ENCODE results near the gene THSD4.
"Not testable (repeated sequence)": the region's sequence is repeated elsewhere in the genome, so short reads cannot be mapped to it uniquely, and the experiment has no call there.

The THSD4 gene

DNA sequence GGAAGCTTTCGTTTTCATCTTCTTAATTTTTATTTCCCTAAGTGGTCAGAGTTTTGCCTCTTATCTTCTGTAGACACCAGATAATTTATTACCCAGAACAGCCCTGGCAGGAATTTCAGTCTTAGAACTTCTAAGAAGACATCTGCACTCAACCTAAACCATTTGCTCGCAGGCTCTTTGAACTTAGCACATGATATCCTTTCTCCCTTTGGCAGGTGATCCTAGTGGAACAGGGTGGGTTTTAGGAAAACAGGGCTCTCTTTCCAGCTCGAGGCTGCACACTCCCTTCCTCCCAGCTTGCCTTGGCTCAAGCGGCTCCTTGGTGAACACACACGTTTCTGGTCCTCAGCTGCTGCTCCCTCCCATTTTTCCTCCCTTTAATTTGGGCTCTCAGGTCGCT is 116.5 kb downstream of the THSD4 start:
- no peak for DNase-seq

DNA sequence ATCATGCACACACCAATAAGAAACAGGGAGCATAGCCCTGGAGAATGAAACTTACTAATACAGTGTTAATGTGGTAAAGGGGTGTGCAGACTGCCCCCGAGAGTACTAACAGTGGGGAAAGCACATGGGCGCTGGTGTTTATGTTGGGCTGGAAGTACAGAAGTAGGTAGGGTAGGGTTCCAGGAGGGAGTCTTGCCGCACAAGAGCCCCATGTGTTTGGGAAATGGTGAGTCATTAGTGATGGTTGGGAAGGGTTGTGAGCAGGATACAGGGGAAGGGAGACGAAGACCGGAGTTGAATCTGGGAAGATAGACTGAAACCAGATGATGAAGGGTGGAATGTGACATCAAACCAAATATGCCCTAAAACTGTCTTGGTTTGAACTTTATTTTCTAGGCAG is 117.1 kb downstream of the THSD4 start:
- DNase-seq = no peak

GRCh38 chr15:71237456-71238188 is 122.4 kb downstream of the THSD4 start:
- peak; percentile 33 for DNase-seq

GRCh38 chr15:71238926-71239325 is 123.7 kb downstream of the THSD4 start:
- DNase-seq = no peak

DNA sequence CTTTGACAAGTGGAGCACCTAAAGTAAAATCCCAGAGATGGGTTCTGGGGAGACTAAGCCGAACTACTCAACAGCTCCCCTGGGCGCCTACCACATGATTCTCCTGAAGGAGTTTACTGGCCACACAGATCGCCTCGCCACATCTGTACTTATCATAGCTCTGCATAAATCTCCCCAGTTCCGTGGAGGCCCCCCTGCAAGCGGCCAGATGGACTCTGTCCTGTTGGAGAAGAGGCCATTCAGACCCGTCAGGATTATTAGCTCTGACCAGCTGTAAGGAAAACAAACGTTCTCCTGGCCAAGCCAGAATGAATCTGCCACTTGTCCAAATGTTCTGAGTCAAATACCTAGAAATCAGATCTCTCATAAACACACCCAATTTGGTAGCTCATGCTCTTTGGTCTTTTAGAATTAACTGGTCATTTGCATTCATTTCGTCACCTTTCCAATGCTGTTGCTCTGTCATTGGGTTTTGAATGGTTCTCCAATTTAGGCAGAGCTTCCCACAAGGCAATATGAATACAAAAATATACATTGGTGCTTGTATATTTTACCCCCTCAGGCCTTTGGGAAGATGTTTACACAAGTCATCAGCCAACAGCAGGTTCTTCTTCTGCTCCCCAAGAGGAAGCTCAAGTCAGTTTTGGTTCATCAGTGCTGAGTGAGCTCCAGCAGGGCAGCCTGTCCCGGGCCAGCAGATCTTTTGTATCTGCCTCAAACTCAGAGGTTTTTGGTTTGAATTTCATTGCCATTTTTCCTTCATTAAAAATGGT is 124.5 kb downstream of the THSD4 start:
- DNase-seq = peak; percentile 9

- DNase-seq = no peak
These were observed 127.0 kb downstream of the THSD4 start for GRCh38 chr15:71242292-71242691.

GRCh38 chr15:71244250-71244649 is 129.0 kb downstream of the THSD4 start:
- no peak for DNase-seq

- DNase-seq = no peak
These were observed 130.3 kb downstream of the THSD4 start for GRCh38 chr15:71245588-71245987.

DNA sequence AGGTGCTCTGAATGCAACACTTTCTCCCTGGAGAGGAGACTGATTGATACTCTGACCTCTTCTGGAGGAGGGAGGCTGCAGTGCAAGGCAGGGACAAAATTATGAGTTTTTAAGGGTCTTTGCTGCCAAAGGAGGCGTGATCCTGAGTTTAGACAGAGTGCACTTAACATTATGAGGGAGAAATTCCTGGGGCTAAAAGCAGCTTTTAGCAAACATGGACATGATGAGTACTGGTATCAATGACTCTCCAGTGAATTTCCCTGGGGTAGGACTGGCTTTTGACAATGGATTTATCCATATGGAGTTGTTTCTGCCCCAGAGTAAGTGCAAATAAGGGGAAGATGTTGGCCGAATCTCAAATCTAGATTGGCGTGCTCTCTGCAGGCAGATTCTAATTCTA is 133.1 kb downstream of the THSD4 start:
- peak; percentile 60 for DNase-seq

DNA sequence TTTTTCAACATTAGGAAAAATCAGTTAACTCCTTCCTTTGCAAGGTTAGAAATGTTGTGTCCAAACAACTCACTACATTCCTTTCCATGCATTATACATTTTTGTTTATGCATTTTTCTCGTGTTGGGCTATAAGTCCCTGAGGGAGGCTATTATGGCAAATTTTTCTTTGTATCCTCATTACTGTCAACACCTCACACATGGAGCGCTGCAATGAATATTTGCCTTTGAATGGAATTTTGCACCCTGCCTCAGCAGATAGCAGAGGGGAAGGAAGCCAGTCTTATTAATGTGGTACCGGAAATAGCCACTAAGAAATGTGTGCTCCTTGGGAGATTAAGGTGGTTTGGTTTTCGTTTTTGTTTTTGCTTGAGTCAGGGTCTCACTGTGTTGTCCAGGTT is 134.7 kb downstream of the THSD4 start:
- no peak for DNase-seq

- DNase-seq = peak; percentile 36
These were observed 135.8 kb downstream of the THSD4 start for GRCh38 chr15:71250936-71251583.

GRCh38 chr15:71251584-71252043 is 136.3 kb downstream of the THSD4 start:
- DNase-seq = no peak

GRCh38 chr15:71252044-71252739 is 136.9 kb downstream of the THSD4 start:
- DNase-seq = no peak

DNA sequence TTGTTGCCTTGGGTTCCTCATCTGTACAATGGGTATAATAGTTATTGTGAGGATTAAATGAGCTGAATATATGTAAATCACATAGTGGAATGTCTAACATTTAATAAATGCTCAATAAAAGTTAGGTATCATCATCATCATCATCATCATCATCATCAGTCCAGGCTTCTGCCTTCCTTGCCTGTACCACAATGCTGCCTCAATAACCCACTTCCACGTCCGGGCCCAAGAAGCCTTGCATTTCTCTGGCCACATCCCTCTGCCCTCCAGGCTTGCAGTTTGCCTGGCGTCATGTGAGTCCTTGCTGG is 137.4 kb downstream of the THSD4 start:
- no peak for DNase-seq

DNA sequence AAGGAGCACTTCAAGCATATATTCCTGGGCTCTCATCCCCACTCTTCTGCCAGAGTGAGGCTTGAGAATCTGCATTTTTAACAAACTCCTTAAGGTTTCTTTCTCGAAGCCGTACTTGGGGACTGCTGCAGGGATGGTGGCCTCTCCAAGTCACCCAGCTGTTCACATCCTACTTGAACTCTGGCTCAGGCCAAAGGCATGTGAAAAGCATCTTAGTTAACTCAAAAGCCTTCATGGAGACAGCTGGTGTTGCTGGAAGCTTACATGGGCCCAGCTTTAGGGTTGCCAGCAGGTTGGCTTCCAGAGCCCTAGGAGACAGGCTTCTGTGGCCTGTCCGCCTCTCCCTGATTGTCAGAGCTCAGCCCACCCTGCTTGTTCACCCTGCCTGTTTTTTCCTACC is 139.2 kb downstream of the THSD4 start:
- DNase-seq = no peak

- DNase-seq = no peak
These were observed 141.8 kb downstream of the THSD4 start for GRCh38 chr15:71256934-71257664.

GRCh38 chr15:71259866-71260265 is 144.6 kb downstream of the THSD4 start:
- DNase-seq = peak; percentile 1

- no peak for DNase-seq
These were observed 146.1 kb downstream of the THSD4 start for GRCh38 chr15:71261418-71261817.

DNA sequence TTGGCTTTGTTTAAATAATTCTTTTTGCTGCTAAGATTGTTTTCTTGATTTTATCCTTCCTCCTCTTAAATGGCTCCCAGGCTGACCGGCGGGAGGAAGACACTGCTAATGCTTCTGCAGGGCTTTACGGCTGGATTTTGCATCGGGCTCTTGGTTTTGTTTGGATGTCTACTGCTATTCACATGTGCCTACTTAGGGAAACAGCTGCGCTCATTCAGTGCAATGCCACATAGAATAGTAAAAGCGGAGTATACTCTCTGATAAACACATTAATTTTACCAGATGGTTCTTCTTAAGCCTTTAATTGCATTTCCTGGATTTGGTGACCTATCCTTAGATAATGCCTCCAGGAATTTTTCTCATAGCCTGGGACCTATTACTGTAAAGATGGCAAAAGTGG is 146.6 kb downstream of the THSD4 start:
- no peak for DNase-seq

GRCh38 chr15:71262599-71262998 is 147.3 kb downstream of the THSD4 start:
- no peak for DNase-seq

GRCh38 chr15:71265606-71266005 is 150.3 kb downstream of the THSD4 start:
- DNase-seq = not testable (repeated sequence)

GRCh38 chr15:71271327-71271726 is 156.1 kb downstream of the THSD4 start:
- no peak for DNase-seq

GRCh38 chr15:71272932-71273331 is 157.7 kb downstream of the THSD4 start:
- no peak for DNase-seq

Measured in NCI-H69 (cell line).